ENCODE results near the gene TMPRSS11A.

Gene TMPRSS11A

DNA sequence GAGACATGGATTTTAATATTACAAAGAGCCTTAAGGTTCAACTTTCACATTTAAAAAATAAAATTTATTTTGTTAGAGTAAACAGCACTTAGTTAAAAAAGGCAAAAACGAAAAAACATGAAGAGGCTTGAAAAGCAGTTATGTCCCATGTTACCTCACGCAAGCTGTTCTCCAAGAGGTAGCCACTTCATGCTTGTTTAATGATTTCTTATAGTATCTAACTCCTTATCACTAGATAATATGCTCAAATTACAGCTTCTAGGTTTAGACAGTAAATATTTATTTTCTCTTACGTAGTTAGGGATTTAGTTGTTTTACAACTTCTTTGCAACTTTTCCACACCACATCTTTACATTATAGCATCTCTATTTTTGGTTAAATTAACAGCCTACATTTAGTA lies 51.7 kb downstream of the TMPRSS11A start:
- DNase-seq, result no peak

DNA sequence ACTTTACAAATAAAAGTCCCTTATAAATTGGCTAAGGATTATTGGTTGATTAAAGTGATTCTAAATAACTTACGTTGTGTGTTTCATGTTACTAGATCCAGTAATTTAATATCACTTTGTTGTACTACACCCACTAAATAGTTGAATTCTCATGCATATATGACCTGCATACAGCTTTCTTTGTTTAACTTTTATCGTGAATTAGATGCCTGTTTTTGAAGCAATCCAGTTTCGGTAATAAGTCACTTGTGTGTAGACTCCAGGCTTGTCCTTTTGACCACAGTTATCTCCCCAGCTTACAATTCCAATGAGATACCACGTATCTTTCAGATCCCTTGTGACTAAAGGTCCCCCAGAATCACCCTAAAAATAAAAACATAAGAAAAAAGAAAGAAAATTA lies 52.2 kb downstream of the TMPRSS11A start:
- no peak for DNase-seq

DNA sequence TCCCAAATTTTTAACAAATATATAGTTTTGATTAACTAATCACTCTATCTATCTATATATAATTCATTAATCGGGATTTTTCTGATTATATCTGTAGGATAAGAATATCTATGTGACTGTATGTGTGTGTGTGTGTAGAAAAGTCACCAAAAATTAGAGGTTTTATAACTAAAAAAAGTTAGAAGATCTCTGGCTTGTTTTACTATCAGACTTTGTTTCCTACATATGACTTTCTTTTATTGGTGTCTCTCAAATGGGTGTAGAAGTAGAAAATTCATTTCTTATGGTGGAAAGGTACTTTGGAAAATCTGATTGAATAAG lies 52.7 kb downstream of the TMPRSS11A start:
- DNase-seq, result no peak

DNA sequence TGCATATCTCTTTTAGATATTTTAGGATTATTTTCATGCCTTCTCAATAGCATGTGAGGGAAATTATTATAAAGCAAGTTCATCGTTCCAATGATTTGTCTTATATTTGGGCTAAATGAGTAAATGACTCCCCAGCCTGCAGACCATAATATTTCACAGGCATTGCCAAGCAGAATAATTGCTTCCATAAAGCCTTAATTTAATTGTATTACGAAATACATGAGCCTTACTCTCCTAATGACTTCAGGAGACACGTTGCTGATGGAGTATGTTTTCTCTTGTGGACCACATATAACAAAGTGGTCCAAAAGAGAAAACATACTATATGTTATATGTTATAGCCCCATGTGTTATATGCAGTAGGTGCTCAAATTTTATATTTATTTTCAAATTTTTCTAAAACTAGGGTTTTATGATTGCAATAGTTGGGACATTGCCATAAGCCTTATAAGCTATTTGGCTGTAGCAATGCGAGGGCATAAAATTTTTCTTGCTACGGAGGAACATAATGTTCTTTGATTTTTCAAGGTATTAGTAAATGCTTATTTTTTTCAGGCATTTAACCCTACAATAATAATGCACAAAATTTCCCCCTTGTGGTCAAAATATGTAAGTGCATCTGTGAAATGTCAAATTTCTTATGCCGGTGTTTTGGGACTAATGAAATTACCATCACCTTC lies 53.2 kb downstream of the TMPRSS11A start:
- peak in 1 of 2 experiments; percentile 16 for DNase-seq

DNA sequence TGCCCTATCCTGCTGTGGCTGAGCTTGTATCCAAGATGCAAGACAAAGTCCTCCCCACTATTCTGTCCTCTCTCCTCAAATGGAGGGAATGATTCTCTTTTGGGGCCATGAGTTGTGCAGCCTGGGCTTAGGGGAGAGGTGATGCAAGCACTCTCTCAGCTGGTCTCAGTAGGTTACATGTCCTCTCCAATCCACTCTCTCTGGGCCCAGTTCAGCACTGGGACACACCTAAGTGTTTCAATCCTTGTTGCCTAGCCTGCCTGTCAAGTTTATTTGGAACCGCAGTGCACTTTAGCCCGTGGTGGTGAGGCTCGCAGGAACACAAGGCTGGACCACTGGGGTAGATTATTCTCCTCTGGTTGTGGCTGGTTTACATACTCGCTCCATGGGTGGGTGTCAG lies 55.6 kb downstream of the TMPRSS11A start:
- DNase-seq, result no peak

DNA sequence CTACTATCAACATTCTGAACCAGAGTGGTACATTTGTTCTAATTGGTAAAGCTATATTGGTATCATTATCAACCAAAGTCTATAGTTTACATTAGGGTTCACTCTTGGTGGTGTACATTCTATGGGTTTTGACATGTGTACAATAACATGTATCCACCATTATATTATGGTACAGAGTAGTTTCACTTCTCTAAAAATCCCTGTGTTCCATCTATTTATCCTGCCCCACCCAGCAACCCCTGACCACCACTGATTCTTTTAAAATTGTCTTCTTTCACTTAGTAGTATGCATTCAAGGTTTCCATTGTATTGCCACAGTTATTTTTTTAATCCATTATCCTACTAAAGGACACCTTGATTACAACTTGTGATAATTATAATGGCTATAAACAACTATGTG lies 64.2 kb downstream of the TMPRSS11A start:
- no peak for DNase-seq

DNA sequence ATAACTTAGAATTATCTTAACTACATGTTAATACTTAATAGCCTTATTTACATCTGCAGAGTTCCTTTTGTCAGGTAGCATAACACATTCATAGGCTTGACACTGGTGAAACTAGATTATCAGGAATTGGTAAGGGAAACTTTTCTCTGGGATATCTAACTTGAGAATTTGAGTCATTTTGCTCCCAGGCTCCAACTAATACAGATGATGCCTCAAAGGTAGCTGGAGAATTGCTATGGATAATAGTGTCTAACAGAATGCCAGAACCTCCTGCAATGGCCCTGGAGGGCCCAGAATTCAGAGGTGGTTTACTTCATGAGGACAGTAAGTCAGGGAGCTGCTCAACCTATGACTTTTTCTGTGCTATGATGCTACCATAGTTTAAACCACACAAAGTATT lies 65.6 kb downstream of the TMPRSS11A start:
- no peak for DNase-seq

DNA sequence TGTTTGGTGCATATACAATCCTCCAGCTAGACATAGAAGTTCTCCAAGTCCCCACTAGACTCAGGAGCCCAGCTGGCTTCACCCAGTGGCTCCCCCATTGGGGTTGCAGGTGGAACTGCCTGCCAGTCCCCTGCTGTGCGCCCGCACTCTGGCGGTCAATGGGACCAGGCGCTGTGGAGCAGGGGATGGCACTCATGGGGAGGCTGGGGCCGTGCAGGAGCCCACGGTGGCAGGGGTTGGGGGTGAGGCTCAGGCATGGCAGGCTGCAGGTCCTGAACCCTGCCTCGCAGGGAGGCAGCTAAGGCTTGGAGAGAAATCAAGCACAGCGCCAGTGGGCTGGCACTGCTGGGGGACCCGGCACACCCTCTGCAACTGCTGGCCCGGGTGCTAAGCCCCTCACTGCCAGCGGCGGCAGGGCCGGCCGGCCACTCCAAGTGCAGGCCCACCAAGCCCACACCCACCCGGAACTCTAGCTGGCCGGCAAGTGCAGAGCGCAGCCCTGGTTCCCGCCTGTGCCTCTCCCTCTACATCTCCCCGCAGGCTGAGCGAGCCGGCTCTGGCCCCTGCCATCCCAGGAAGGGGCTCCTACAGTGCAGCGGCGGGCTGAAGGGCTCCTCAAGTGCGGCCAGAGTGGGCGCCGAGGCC lies 66.8 kb downstream of the TMPRSS11A start:
- no peak for DNase-seq

DNA sequence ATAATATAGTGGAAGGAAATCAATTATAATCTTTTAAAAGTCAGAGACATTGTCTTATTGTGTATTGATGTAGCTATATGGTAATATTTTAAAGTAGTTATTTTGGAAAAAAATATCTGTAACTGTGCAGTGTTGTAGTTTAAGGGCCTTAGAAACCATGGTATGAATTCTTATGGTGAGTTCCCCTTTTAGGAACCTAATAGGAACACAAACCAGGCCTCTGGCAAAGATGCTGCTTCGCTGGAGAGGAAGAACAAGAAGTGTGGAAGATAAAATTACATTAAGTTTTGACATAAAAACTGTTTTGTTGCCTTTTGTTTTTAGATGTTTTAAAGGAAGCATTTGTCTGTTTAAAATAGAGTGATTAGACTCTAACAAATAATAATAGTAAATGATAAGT lies 68.6 kb downstream of the TMPRSS11A start:
- no peak for DNase-seq

DNA sequence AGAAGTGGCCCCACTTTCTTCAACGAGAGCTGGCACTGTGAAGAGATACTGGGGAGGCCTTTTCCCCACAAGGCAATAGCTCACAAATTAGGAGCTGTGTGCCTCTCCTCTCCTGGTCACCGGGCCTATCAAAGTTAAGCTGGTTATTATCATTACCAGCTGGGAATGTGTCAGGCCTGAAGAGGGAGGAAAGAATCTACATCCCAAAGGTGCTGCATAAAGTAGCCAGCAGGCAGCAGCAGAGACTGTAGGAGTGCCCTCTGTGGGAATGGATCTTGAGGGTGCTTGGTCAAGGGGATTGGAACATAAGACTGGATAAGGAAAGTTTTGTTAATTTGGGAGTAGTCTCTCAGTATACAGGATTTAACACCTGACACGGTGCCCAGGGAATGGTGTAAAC lies 70.4 kb downstream of the TMPRSS11A start:
- DNase-seq, result no peak

DNA sequence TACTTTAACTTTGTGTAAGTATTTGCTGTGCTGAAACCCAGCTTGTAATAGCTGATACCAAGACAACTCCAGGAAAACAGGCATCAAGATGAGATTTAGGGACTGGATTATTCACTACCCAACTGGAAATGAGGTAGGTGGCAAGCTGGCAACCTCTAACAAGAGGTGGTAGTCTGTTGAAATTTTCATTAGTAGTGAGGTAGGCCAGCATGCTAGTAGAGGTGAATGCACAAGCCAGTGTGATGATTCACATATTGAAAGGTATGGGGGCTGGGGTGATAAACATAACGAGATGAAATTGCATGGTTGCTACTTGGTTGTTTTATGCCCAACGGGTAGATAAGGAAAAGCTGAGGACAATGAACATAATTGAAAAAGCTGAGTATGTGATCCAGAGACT lies 71.0 kb downstream of the TMPRSS11A start:
- DNase-seq, result no peak

DNA sequence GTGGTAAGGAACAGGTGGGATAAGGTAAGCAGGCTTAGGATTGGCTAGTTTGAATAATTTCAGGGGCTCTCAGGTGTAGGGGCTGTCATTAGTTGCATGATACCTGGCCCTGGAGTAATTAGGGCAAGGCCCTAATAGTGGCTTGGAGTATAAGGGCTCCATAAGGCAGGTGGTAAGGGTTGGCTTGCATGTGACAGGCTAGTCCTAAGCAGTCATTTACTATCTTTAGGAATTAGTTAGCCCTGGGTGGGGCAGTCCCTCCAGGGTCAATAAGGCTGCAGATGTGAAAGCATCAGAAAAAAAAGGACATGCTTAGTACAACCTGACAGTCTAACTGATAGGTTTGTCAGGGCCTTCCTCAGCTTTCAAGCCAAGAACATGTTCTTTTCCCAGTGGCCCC lies 71.6 kb downstream of the TMPRSS11A start:
- DNase-seq, result no peak

DNA sequence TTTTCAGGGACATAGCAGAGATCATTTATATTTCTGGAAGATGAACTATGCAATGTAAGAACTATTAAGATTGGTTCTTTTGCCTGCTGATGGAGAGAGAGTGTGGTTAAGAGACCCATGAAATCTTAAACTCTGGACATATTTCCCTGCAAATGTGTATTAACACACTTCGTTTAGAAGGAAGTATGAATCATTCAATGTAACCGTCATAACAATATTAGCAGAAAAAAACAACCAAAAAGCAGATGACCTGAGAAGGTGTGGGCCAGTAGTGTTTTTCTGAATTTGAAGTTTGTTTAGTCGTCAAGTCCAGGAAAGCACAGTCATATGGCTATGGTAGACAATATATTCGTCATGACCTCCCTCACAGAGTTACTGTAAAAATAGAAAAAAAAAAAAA lies 77.0 kb downstream of the TMPRSS11A start:
- no peak for DNase-seq

DNA sequence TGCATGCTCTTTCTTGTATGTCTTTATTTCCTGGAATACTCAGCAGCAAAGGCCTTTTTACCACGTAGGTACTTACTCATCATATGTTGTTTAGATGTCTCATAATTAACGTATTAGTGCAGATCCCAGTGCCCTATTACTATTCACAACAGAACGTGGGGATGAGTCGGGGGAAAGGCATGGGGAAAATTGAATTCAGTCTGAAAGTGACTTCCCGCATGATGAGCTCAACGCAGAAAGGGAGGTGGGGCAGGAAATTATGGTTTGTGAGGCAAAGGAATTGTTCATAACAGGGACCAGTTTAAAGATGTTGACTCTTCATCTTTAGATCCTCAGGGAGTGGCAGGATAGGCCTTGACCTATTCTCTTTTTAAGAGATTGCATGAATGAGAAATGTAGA lies 77.5 kb downstream of the TMPRSS11A start:
- no peak for DNase-seq

DNA sequence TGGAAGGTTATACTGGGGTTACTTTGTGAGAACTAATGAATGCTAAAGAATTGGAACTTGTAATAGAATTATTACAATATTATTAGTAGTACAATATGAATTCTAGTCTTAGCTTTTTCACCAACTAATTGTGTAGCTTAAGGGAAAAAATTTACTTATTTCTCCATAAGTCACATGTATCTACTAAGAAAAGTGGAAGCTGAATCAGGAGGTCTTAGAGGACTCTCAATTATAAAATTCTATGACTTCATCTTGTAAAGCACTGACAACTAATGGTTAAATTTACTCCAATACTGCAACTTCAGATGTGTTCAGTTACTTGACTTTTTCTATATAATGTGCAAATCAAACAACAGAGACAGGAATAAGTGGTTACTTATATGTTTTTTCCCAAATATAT lies 78.6 kb downstream of the TMPRSS11A start:
- DNase-seq, result no peak

DNA sequence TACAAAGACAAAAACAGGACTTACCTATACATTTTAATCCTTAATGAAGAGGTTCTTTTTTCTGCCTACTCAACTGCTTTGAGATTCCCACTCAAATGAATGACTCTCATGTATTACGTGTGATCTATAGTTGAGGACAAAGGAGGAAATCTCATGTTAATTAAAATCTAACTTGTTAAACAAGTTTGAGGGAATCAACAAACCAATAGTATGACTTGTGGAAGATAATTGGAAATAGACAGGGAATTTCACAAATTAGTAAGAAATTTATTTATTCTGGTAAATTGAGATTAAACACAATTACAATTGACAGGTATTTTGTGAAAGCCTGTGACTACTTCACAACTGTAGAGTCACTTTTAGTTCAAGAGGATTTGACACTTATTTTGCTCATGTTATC lies 79.4 kb downstream of the TMPRSS11A start, which contains the start of gene TMPRSS11D:
Gene TMPRSS11D (minus strand): TSS at position 101 of the 400 bp plus-strand sequence. CDS start 69 bp downstream, at position 32.
- DNase-seq, result no peak

DNA sequence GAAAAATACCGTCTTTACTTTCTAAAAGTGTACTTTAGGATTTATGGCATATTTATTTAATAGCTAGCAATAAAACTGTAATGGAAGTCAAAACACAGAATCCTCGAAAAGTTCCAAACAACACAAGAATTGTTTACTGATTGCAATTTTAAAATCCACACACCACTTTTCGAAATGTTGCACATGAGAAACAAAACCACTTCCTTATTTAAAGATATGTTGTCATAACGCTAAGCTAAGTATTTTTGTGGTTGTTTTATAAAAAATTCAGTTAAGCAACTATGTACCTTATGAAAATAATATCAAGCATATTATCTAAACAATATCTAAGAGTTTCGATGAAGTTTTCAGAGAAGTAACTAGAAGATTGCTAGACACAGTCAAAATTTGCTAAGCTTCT lies 79.8 kb downstream of the TMPRSS11A start:
- no peak for DNase-seq

DNA sequence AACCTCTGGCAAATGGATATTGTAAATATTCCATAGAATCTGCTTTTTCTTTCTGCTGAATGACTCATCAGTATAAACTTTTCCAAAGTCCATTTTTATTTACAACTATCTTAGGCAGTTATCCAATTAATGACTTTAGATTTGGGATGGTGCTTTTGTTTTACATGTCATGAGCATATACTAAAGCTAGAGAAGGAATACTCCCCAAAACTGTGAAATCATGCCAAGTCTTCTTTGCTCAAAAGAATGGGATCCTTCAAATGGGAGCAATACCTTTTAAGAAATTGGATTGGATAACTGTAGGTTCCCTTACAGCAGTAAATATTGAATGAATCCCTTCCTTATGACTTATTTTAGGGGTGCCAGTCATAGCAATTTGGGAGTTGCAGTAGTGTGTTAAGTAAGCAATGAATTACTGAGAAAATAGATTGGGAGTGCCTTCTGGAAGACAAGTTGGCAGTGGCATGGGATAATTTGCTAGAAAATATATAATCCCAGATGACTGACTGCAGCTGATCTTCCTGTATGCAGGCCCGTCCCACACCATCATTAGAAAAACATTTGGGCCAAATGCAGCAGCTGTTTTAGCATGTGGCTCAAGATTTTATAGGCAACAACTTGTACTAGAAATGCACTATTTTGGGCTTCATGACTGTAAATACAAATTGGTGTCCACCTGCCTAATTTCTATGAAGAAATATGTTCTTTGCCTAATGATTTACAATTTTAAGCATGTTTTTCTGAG lies 82.3 kb downstream of the TMPRSS11A start:
- no peak for DNase-seq

DNA sequence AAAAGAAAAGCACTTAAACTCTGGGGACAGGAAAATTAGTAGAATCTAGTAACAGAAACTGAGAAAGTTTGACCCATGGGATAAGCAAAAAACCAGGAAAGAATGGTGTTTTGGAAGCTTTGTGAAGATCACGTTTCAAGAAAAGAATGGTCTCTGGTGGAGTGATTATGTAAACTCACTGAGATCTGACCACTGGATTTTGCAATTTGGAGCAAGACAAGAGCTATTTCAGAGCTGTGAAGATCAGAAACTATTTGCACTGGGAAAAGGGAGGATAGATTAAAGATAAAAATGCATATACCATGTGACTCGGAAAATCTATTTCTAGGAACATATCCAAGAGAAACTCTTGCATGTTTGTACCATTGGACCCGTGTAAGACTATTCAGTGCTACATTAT lies 83.8 kb downstream of the TMPRSS11A start:
- DNase-seq, result no peak

DNA sequence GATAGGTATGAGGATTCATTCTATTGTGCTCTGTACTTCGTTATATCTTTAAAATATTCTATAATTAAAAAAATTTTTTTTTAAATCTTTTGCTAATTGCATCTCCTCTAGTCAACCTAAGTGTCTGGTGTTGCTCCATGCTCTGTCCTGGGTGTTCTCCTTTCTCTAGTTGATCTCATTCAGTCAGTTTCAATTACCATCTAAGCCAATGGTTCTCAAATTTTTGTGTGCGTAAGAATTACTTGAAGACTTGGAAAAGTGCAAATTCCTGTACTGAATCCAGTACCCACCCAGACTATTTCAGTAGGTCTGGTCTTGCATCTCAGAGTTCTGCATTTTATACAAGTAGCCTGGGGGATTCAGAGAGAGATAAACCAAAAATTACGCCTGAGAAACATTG lies 86.2 kb downstream of the TMPRSS11A start:
- DNase-seq, result no peak

DNA sequence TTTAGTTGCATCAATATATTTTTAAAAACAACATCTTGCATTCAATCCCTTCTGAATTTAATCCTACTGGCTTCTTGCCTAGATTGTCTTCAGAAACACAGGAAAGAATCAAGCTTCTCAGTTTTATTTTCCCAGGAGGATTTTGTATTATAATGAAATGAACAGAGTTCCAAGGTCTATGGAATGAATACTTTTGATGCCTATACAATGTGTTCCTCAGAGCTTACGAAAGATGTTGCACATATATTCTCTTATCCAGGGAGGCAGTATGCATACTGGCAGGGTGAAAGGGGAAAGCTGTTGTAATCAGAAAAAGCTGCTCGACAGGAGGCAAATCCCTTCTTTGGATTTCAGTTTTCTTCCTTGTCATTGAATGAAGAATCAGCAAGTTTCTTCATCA lies 88.3 kb downstream of the TMPRSS11A start:
- DNase-seq, result no peak

DNA sequence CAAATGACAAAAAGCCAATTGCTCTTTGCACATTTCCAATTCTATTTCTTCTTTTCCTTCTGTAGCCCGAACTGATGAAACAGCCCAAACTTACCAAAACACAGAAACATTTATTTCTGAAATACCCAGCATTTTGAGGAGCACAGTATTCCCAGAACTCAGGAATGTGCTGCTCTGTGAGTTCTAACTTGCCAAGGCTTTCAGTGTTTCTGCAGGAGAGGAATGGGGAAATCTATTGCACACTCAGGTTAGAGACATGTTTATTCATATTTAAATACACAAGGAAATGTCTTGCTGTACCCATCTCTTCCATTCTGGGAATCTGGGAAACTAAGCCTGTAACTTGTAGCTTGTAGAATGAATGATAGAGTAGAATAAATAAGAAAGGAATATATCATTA lies 90.2 kb downstream of the TMPRSS11A start:
- DNase-seq, result no peak

DNA sequence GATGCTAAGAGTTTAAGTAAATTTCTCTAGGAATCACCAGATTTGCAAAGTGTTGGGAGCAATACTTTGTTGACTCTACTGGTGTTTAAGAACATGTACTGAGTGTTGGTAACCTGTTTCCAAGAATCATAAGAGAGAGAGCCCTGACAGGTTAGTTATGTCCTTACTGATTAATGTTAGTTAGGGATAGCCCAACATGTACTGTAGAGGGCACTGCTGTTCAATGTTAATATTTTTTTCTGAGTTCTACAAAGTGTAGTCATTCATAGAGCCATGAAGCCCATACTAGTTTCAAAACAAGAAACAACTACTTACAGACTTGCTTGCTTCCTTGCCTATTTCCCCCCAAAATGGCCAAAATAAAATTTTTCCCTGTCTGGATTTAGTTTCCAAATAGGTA lies 91.4 kb downstream of the TMPRSS11A start:
- DNase-seq, result peak in 1 of 2 experiments; percentile 50

DNA sequence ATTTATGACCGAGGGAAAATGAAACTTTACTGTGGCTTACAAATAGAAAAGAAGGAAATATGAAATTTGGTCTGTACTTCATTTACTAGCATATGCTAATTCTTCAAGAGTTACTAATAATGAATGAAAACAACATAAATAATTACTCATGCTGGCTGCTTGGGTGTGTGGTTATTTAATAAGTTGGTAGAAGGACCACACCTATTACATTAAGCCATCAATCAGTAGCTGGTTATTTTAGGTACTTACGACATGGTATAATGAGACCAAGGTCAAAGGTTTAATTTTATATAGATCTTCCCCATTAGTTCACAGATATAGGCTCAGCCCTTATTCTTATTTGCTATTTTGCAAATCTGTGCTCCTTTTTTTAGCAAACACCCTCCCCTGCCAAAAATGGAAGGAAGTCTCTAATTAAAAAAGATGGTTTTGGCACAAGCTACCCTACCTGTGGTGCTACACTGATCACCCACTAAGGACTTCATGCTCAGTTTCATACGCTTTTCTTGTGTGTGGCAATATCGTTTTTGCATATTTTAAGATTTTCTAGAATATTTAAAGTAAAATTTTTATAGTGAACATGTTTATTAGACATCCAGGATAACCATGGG lies 93.6 kb downstream of the TMPRSS11A start:
- DNase-seq, result no peak

All from NCI-H526 (cell line).